HTERT RPE-1 (cell line): ENCODE results near the gene MRC2.

Experiments used
- in situ Hi-C: fragments of 300-500 bp; cut with MboI; formaldehyde crosslinking; loops from 4 replicates; pipeline ENCODE4 v1.14.3; 2020; ENCODE audit warnings: low sequenced_read_pairs

Gene MRC2

GRCh38 chr17:62714016-62714777 is 86.7 kb downstream of the MRC2 start:
- in situ Hi-C loops, result loop anchor here (25.0 kb wide), 1 partner anchor 248 kb away; the partner anchor contains the start of gene TANC2

- in situ Hi-C loops, result loop anchor here (25.0 kb wide), 1 partner anchor 246 kb away; the partner anchor contains the start of gene TANC2
Observed at GRCh38 chr17:62715882-62716390, 88.5 kb downstream of the MRC2 start.

- in situ Hi-C loops, result loop anchor here (25.0 kb wide), 1 partner anchor 245 kb away; the partner anchor contains the start of gene TANC2
Observed at GRCh38 chr17:62716834-62717588, 89.5 kb downstream of the MRC2 start.

GRCh38 chr17:62717589-62717855 is 90.1 kb downstream of the MRC2 start:
- in situ Hi-C loops, result loop anchor here (25.0 kb wide), 1 partner anchor 245 kb away; the partner anchor contains the start of gene TANC2

GRCh38 chr17:62717889-62718288 is 90.4 kb downstream of the MRC2 start:
- in situ Hi-C loops, result loop anchor here (25.0 kb wide), 1 partner anchor 244 kb away; the partner anchor contains the start of gene TANC2

- in situ Hi-C loops, result loop anchor here (25.0 kb wide), 1 partner anchor 244 kb away; the partner anchor contains the start of gene TANC2
Observed at GRCh38 chr17:62718429-62718828, 91.0 kb downstream of the MRC2 start.

- in situ Hi-C loops, result loop anchor here (25.0 kb wide), 1 partner anchor 243 kb away; the partner anchor contains the start of gene TANC2
Observed at GRCh38 chr17:62719586-62719985, 92.1 kb downstream of the MRC2 start.

- in situ Hi-C loops, result loop anchor here (25.0 kb wide), 1 partner anchor 242 kb away; the partner anchor contains the start of gene TANC2
Observed at GRCh38 chr17:62720126-62720850, 92.8 kb downstream of the MRC2 start.

GRCh38 chr17:62722625-62723024 is 95.2 kb downstream of the MRC2 start:
- in situ Hi-C loops, result loop anchor here (25.0 kb wide), 1 partner anchor 240 kb away; the partner anchor contains the start of gene TANC2

GRCh38 chr17:62723842-62724241 is 96.4 kb downstream of the MRC2 start:
- in situ Hi-C loops, result loop anchor here (25.0 kb wide), 1 partner anchor 238 kb away; the partner anchor contains the start of gene TANC2

GRCh38 chr17:62724398-62725146 is 97.1 kb downstream of the MRC2 start:
- in situ Hi-C loops, result loop anchor here (25.0 kb wide), 1 partner anchor 238 kb away; the partner anchor contains the start of gene TANC2

GRCh38 chr17:62725791-62726249 is 98.3 kb downstream of the MRC2 start:
- in situ Hi-C loops, result no loop called here

GRCh38 chr17:62727916-62728672 is 100.6 kb downstream of the MRC2 start:
- in situ Hi-C loops, result no loop called here

- in situ Hi-C loops, result no loop called here
Observed at GRCh38 chr17:62732125-62732524, 104.7 kb downstream of the MRC2 start.

- in situ Hi-C loops, result no loop called here
Observed at GRCh38 chr17:62735044-62735651, 107.7 kb downstream of the MRC2 start.

- in situ Hi-C loops, result no loop called here
Observed at GRCh38 chr17:62737513-62737912, 110.0 kb downstream of the MRC2 start.

GRCh38 chr17:62738281-62738680 is 110.8 kb downstream of the MRC2 start:
- in situ Hi-C loops, result no loop called here

GRCh38 chr17:62739645-62740388 is 112.3 kb downstream of the MRC2 start:
- in situ Hi-C loops, result no loop called here
